Esophagus (tissue), 2 donors: Measurements from ENCODE around the gene ERC1. TPM values are rescaled to one million over a fixed set of nuclear protein-coding genes. Genes with fewer than 3 reads are reported as not detected.

Source experiments
- H3K27ac ChIP-seq, 2 donors: one replicate each; pipeline ENCODE4 v1.5.1; 2013; ENCODE audit warnings: low read depth in 2 of 2, mild to moderate bottlenecking in 2 of 2, inconsistent platforms in 1 of 2, low read length in 1 of 2, moderate library complexity in 1 of 2
- H3K27me3 ChIP-seq, 2 donors: one replicate each; pipeline ENCODE4 v1.6.1; 2013; ENCODE audit warnings: low read length in 2 of 2, control low read depth in 1 of 2, mild to moderate bottlenecking in 1 of 2; ENCODE audit not compliant: insufficient read depth in 2 of 2, control insufficient read depth in 1 of 2
- H3K36me3 ChIP-seq, 2 donors: one replicate each; pipeline ENCODE4 v1.6.1; 2013; ENCODE audit warnings: low read length in 1 of 2; ENCODE audit not compliant: control insufficient read depth in 2 of 2, insufficient read depth in 2 of 2
- H3K4me1 ChIP-seq, 2 donors: one replicate each; pipeline ENCODE4 v1.6.1; 2013; ENCODE audit warnings: low read length in 1 of 2; ENCODE audit not compliant: control insufficient read depth in 2 of 2, insufficient read depth in 2 of 2
- H3K4me3 ChIP-seq, 2 donors: one replicate each; pipeline ENCODE4 v1.5.1; 2013; ENCODE audit warnings: low read length in 2 of 2, mild to moderate bottlenecking in 2 of 2, low read depth in 1 of 2, moderate library complexity in 1 of 2
- H3K9me3 ChIP-seq, 2 donors: one replicate each; pipeline ENCODE4 v1.6.1; 2013; ENCODE audit warnings: mild to moderate bottlenecking in 2 of 2, low read depth in 1 of 2, low read length in 1 of 2, moderate library complexity in 1 of 2; ENCODE audit not compliant: control insufficient read depth in 2 of 2, insufficient read depth in 1 of 2
- WGBS, 2 donors: extraction: QIAGEN DNeasy Blood & Tissue Kit; methylation state at CpG; one replicate each; pipeline ENCODE4 v1.1.7; 2013; 5-methylcytosine and 5-hydroxymethylcytosine counted together
- polyA plus RNA-seq, 2 donors: library from polyadenylated mRNA; stranded (reverse); fragments of 200-250 nt; gene quantifications; one replicate each; pipeline ENCODE4 v1.2.3, GENCODE V29; 2013
- donor health status: healthy with polysubstance abuse.
- donor health status: Bipolar disorder and iron deficiency.

ERC1 gene
- polyA plus RNA-seq, 2 donors: 6.4 to 8.7 TPM

DNA sequence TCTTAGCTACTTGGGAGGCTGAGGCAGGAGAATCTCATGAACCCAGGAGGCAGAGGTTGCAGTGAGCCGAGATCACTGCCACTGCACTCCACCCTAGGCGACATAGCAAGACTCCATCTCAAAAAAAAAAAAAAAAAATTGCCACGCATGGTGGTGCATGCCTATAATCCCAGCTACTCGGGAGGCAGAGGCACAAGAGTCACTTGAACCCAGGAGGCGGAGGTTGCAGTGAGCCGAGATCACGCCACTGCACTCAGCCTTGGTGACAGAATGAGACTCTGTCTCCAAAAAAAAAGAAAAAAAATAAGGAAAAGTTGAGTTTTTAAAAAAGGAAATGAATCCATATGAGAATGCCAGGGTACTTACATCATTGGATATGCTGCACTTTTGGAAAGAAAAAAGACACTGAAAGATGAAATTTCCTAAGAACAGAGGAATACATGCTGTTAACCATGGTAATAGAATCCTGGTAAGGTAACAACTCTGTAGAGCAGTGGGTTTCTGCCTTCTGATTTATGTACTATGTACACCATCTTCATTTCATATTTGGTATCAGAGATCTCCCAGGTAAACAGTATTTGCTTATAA, 222.7 kb downstream of the ERC1 start:
- Histone ChIP-seq H3K4me1 (no peaks in the 10 kb centered on the region), H3K9me3 (no peaks in the 10 kb centered on the region), H3K36me3 (no peaks in the 10 kb centered on the region), H3K27ac (no peak overlapping the region), H3K4me3 (no peak overlapping the region), H3K27me3 (no peaks in the 10 kb centered on the region)
- 93 to 94% methylated on average over 7 of the region's 7 CpGs for WGBS, 2 donors

DNA sequence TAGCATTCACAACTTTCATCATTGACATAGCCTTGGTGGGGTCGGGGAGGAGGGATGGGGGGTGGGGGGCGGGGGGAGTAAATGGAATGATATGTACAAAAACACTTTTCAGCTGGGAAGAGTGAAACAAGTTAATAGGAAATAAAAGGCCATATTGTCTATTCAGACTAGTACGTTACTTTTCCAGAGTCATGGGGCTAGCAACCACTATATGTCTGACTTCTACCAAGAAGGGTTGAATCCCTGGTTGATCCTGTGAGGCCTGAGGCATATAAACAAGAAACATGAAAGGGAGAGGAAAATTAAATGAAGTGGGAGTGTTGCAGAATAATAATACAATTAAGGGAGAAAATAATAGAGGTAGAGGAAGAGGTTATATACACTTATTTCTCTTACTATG, 225.5 kb downstream of the ERC1 start:
- H3K27ac ChIP-seq: peak overlapping the region in 1 of 2 donors; percentile 61
- no peak overlapping the region for H3K4me3 ChIP-seq
- H3K27me3 ChIP-seq: no peaks in the 10 kb centered on the region
- 70% methylated on average over 3 of the region's 3 CpGs for WGBS, 2 donors
- H3K4me1 ChIP-seq: no peaks in the 10 kb centered on the region
- no peaks in the 10 kb centered on the region for H3K9me3 ChIP-seq
- no peaks in the 10 kb centered on the region for H3K36me3 ChIP-seq

DNA sequence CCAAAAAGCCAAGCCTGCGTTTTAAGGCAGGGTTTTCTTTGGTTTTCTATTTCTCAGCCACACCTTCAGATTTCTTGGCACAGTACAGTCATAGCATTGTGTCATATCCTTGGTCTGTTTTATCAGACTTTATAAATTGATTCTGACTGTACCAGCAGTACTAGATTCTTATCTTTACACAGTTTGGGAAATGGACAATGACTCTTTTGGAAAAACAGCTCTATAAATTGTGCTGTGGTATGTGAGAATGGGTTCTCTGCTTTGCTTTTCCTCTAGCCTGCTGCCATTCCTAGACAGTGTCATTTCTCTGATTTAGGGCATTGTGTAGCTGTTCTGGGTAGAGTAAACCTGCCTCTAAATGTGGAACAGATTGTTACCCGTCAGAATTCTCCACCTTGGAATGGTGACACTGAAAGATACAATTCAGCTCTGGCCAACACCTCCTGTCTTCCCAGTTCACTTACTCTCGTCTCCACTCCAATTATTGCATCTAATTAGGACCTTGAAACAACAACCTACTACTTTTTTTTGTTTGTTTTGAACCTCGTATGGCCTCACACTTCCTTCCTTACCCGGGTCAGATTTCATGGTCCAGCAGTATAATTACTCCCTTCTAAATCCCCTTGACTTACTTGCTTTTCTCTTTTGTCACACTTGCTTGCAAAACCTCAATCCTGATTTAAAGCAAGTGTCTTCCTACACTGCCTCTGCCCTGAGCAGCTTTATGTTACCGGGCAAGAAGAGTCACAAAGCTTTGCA, 226.3 kb downstream of the ERC1 start:
- Histone ChIP-seq H3K27ac (peak overlapping the region; percentile 78 to 82), H3K27me3 (no peaks in the 10 kb centered on the region), H3K4me3 (no peak overlapping the region), H3K36me3 (no peaks in the 10 kb centered on the region), H3K9me3 (no peaks in the 10 kb centered on the region), H3K4me1 (no peaks in the 10 kb centered on the region)
- 23 to 28% methylated on average over 6 of the region's 6 CpGs for WGBS, 2 donors

DNA sequence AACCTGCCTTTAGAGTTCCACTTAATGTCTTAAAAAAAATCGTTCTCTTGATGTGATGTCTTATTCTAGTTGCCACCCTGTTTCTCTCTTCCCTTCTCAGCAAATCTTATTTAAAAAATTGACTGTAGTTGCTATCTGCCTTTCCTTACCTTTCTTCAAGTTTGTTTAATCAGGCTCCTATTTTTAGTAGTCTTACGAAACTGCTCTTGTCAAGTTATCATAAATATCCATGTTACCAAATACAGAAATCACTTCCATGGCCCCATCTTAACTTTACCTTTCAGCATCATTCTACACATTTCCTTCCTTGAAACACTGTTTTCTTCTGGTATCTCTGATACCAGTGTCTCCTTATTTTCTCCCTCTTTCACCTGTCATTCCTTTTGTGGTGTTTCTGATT, 227.3 kb downstream of the ERC1 start:
- WGBS, 2 donors: 71 to 82% methylated on average over 2 of the region's 2 CpGs
- no peaks in the 10 kb centered on the region for H3K4me1 ChIP-seq
- H3K27ac ChIP-seq: no peak overlapping the region
- H3K27me3 ChIP-seq: no peaks in the 10 kb centered on the region
- H3K36me3 ChIP-seq: no peaks in the 10 kb centered on the region
- H3K4me3 ChIP-seq: no peak overlapping the region
- H3K9me3 ChIP-seq: no peaks in the 10 kb centered on the region

DNA sequence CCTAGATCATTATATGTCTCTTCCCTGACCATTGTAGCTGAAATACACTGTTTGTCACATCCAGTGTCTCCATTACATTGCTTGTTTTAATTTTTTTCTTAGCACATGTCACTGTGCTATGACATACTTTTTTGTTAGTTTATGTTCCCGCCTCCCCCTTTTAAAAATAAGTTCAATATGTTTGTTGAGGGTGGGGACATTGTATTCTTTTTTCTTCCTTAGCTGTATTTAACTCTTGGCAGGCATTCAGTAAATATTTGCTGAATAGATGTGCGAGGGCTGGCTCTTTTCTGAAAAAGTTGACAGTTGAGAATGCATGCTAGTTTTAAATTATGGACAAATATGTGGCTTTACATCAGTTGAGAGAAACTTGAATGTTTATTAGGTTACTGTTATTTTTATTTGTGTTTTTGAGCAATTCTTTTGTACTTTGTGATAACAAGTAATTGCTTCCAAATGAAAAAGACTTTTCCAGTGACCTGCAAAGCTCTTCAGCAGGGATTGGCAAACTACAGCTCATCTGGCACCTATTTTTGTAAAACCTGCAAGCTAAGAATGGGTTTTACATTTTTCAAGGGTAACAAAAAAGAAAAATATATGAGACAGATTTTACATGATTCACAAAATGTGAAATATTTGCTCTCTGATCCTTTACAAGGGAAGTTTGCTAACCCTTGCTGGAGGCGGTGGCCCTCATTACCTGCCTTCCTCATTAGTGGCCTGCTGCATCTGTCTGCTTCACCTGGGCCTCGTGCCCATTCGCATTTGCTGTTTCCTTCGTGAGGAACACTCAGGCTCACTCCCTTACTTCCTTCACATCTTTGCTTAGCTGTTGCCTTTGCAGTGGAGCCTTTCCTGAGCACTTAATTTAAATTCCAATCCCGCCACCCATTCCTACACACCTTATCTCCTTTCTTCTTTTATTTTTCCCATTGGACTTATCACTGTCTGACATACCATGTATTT, 229.4 kb downstream of the ERC1 start:
- Histone ChIP-seq H3K36me3 (no peaks in the 10 kb centered on the region), H3K4me1 (no peaks in the 10 kb centered on the region), H3K27me3 (no peaks in the 10 kb centered on the region), H3K27ac (no peak overlapping the region), H3K4me3 (no peak overlapping the region), H3K9me3 (no peaks in the 10 kb centered on the region)
- WGBS, 2 donors: 53 to 55% methylated on average over 7 of the region's 7 CpGs

DNA sequence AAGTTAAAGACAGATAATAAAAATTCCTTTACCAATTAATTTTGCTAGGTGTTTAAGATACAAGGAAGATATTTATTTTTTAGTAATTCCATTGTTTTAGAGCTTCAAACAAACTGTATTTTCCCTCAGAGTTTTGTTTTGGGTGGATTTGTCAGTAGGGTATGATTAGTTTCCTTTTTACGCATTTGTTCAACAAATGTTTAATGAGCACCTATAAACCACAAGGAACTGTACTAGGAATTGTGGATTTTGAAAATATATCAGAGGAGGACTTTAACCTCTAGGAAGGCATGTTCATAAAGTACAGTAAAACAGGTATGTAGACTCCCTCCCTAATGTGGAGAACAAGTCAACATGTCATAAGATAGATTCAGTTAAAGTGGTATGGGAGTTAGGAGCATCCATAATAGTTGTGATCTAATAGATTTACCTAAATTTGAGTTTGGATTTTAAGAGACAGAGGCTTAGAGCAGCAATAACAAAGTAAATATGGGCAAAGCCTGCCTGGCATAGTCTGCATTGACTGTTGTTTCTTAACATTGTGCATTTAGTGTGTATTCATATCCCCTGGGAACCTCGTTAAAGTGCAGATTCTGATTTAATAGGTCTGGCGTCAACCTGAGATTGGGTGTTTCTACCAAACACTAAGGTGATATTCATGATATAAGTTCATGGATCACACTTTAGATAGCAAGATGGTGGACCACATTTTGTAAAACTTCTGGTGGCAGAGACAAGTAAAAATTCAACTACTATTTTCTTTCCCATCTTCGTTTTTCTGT, 232.0 kb downstream of the ERC1 start:
- no peaks in the 10 kb centered on the region for H3K27me3 ChIP-seq
- H3K4me1 ChIP-seq: no peaks in the 10 kb centered on the region
- no peaks in the 10 kb centered on the region for H3K9me3 ChIP-seq
- 90 to 95% methylated on average over 4 of the region's 4 CpGs for WGBS, 2 donors
- no peak overlapping the region for H3K27ac ChIP-seq
- H3K36me3 ChIP-seq: no peaks in the 10 kb centered on the region
- no peak overlapping the region for H3K4me3 ChIP-seq

DNA sequence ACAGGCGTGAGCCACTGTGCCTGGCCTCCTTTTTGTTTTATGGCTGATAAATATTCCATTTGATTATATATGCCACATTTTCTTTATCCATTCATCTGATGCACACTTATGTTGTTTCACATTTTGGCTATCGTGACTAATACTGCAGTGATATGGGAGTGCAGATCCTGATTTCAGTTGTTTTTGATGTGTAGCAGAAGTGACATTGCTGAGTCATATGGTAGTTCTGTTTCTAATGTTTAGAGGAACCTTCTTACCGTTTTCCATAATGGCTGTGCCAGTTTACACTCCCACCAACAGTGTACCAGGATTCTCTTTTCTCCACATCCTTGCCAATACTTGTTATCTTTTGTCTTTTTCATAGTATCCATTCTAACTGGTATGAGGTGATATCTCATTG, 235.9 kb downstream of the ERC1 start:
- Histone ChIP-seq H3K9me3 (no peaks in the 10 kb centered on the region), H3K27ac (no peak overlapping the region), H3K27me3 (no peaks in the 10 kb centered on the region), H3K4me1 (no peaks in the 10 kb centered on the region), H3K36me3 (no peaks in the 10 kb centered on the region), H3K4me3 (no peak overlapping the region)
- WGBS, 2 donors: 88% methylated on average over 3 of the region's 3 CpGs

DNA sequence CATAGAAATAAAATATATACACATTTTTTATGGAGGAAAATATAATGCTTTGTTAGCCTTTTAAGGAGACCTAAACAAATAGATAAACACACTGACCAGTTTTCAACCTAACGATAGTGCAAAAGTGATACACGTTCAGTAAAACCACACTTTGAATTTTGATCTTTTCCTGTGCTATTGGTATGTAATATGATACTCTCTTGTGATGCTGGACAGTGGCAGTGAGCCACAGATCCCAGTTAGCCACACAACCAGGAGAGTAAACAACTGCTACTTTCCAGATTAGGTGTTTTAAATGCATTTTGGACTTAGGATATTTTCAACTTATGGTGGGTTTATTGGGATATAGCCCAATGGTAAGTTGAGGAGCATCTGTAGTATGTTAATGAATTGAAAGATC, 243.1 kb downstream of the ERC1 start:
- H3K4me1 ChIP-seq: no peaks in the 10 kb centered on the region
- WGBS, 2 donors: 82 to 93% methylated on average over 2 of the region's 2 CpGs
- no peak overlapping the region for H3K4me3 ChIP-seq

DNA sequence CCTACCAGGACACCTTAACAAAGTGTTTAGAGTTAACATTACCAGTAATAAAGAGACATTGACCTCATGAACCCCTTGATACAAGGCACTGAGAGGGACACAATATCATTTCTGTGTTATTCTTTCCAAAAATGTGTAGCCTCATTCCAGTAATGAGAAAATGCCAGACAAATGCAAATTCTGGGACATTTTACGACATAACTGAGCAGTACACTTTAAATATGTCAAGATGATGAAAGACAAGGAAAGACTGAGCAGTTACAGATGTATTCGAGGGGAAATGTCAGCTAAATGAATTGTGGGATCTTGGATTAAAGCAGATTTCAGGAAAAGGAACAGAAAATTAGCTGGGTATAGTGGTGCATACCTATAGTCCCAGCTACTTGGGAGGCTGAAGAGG, 255.6 kb downstream of the ERC1 start:
- Histone ChIP-seq H3K4me1 (no peaks in the 10 kb centered on the region), H3K36me3 (peaks cover 0 to 2% of the 10 kb centered on the region in 2 donors), H3K9me3 (no peaks in the 10 kb centered on the region), H3K27me3 (no peaks in the 10 kb centered on the region), H3K4me3 (no peak overlapping the region), H3K27ac (no peak overlapping the region)
- WGBS, 2 donors: 81 to 83% methylated on average over 2 of the region's 2 CpGs

More for the DNA sequence above, 243.1 kb downstream of the ERC1 start:
- no peaks in the 10 kb centered on the region for H3K9me3 ChIP-seq
- H3K27me3 ChIP-seq: no peaks in the 10 kb centered on the region
- H3K36me3 ChIP-seq: peaks cover 0 to 2% of the 10 kb centered on the region in 2 donors
- H3K27ac ChIP-seq: no peak overlapping the region
